Measurements from ENCODE around the gene PDE4A. TPM values are rescaled to one million over a fixed set of nuclear protein-coding genes. Genes with fewer than 3 reads are reported as not detected.

Gene PDE4A
- total and polyA plus RNA-seq, 2 donors (not counting 3 experiments of a cell fraction or from before 2014, with no cell fraction given): 3.8 to 10.0 TPM

- Histone ChIP-seq H3K9me3 (replicated peaks; ENCODE audit: control insufficient read depth, insufficient read depth, low read length) (no peaks in the 10 kb centered on the region), H3K9ac (replicated peaks; ENCODE audit: extremely low read depth, insufficient read depth, low read length) (peak overlapping the region; percentile 96), H3K9me1 (replicated peaks; ENCODE audit: control insufficient read depth, extremely low read depth, insufficient read depth, low read length) (no peaks in the 10 kb centered on the region), H2AFZ (ENCODE audit: low read depth, low read length) (no peak overlapping the region), H3K4me3 (replicated peaks in 1 of 3; ENCODE audit: insufficient read depth in 1 of 3, low read depth in 1 of 3, low read length in 3 of 3) (peak overlapping the region; percentile 95 to 98 (median 95)), H3K79me2 (ENCODE audit: control insufficient read depth, insufficient read depth, low read length) (peaks cover 56% of the 10 kb centered on the region), H3K4me2 (ENCODE audit: insufficient read depth, low read length) (peak overlapping the region; percentile 68), H3K4me1 (ENCODE audit: control insufficient read depth, extremely low read depth, insufficient read depth, low read length) (peaks cover 15% of the 10 kb centered on the region), H4K20me1 (replicated peaks; ENCODE audit: control insufficient read depth, extremely low read depth, insufficient read depth, low read length) (no peaks in the 10 kb centered on the region), H3K27me3 (ENCODE audit: control insufficient read depth in 2 of 2, insufficient read depth in 2 of 2, low read length in 2 of 2) (peaks cover 11 to 19% of the 10 kb centered on the region in 2 experiments), H3K27ac (ENCODE audit: insufficient read depth, low read depth, low read length) (peak overlapping the region; percentile 88), H3K36me3 (ENCODE audit: control insufficient read depth in 2 of 2, extremely low read depth in 1 of 2, insufficient read depth in 2 of 2, low read length in 2 of 2) (peaks cover 6 to 9% of the 10 kb centered on the region in 2 experiments)
- no peak for TF ChIP-seq FOS (IDR thresholded peaks at IDR 0.05; ENCODE audit: borderline replicate concordance, insufficient read depth, low read length)
- TF ChIP-seq JUN (IDR thresholded peaks at IDR 0.05; ENCODE audit: borderline replicate concordance, insufficient read depth, insufficient read length, low read depth): no peak
- TF ChIP-seq GATA2 (IDR thresholded peaks at IDR 0.05; ENCODE audit: insufficient read depth, insufficient read length, low read depth, low read length): no peak
- no peak for TF ChIP-seq EZH2 (IDR thresholded peaks at IDR 0.05; ENCODE audit: borderline replicate concordance, low read depth, low read length, severe bottlenecking)
- peak; percentile 90 for TF ChIP-seq POLR2AphosphoS5 (IDR thresholded peaks at IDR 0.05; ENCODE audit: insufficient read depth, low read depth, low read length)
- TF ChIP-seq MYC (IDR thresholded peaks at IDR 0.05; ENCODE audit: low read depth, low read length): no peak
- peak; percentile 81 for TF ChIP-seq POLR2A (IDR thresholded peaks at IDR 0.05; ENCODE audit: low read depth, low read length)
- peak; percentile 79 for TF ChIP-seq MAX (IDR thresholded peaks at IDR 0.05; ENCODE audit: insufficient read depth, insufficient read length)
- no peak for TF ChIP-seq CTCF (IDR thresholded peaks at IDR 0.05; ENCODE audit: extremely low read depth in 1 of 2, insufficient read depth in 1 of 2, low read depth in 1 of 2, low read length in 2 of 2)
- CTCF ChIA-PET: interaction anchor here (1.1 to 8.3 kb wide), 9 partner anchors 11 to 297 kb away, joined by 5 to 108 read pairs (median 9); partner anchors contain the start of gene ICAM1
- peak; percentile 65 for DNase-seq (ENCODE audit: low read depth, low spot score)
- intact Hi-C loops (cut with micrococcal nuclease): loop anchor here (1.0 to 5.0 kb wide), 4 partner anchors 14 to 295 kb away; partner anchors contain the start of gene CDKN2D
- POLR2A ChIA-PET: no interaction called here
- FAIRE-seq: peak; percentile 96
- dilution Hi-C loops (cut with MboI; ENCODE audit: extremely low pct_ligation_motif_present, low sequenced_read_pairs): no loop called here
- TSS peak; percentile 98 for BruUV-seq (replicated peaks)
Measured at GRCh38 chr19:10402441-10403038, 17.8 kb upstream of the PDE4A start.

Measured in endothelial cell of umbilical vein (primary cell).